IPS-18a (cell line): Measurements from ENCODE around the gene AMMECR1.

Experiments
- H3K27ac ChIP-seq: one replicate; pipeline ENCODE4 v1.5.1; 2013; ENCODE audit warnings: low read length
- H3K27me3 ChIP-seq: one replicate; pipeline ENCODE4 v1.6.1; 2013; ENCODE audit warnings: mild to moderate bottlenecking, low read length; ENCODE audit not compliant: control insufficient read depth, insufficient read depth
- H3K36me3 ChIP-seq: one replicate; pipeline ENCODE4 v1.6.1; 2013; ENCODE audit warnings: low read depth, low read length; ENCODE audit not compliant: control insufficient read depth
- H3K4me1 ChIP-seq: one replicate; pipeline ENCODE4 v1.6.1; 2013; ENCODE audit warnings: low read depth, low read length; ENCODE audit not compliant: control insufficient read depth
- H3K4me3 ChIP-seq: one replicate; pipeline ENCODE4 v1.5.1; 2013; ENCODE audit warnings: low read length
- H3K9ac ChIP-seq: one replicate; pipeline ENCODE4 v1.6.1; 2013; ENCODE audit warnings: mild to moderate bottlenecking, low read length, moderate library complexity
- H3K9me3 ChIP-seq: one replicate; pipeline ENCODE4 v1.6.1; 2013; ENCODE audit warnings: low read depth, low read length; ENCODE audit not compliant: control insufficient read depth

The AMMECR1 gene

GRCh38 chrX:110145854-110146253 is 172.0 kb downstream of the AMMECR1 start:
- no peaks in the 10 kb centered on the region for H3K27me3 ChIP-seq
- H3K4me3 ChIP-seq, result no peak overlapping the region
- H3K27ac ChIP-seq, result no peak overlapping the region

GRCh38 chrX:110145311-110145710 is 172.6 kb downstream of the AMMECR1 start:
- Histone ChIP-seq H3K27me3 (no peaks in the 10 kb centered on the region), H3K36me3 (no peaks in the 10 kb centered on the region), H3K9me3 (no peaks in the 10 kb centered on the region), H3K9ac (no peak overlapping the region), H3K4me3 (no peak overlapping the region), H3K4me1 (peaks cover 12% of the 10 kb centered on the region), H3K27ac (no peak overlapping the region)

More at GRCh38 chrX:110145854-110146253, 172.0 kb downstream of the AMMECR1 start:
- Histone ChIP-seq H3K9me3 (no peaks in the 10 kb centered on the region), H3K4me1 (peaks cover 12% of the 10 kb centered on the region), H3K9ac (no peak overlapping the region), H3K36me3 (no peaks in the 10 kb centered on the region)
